GM19240 (cell line): ENCODE results near the gene PLK3.
"Not testable (repeated sequence)": the region's sequence is repeated elsewhere in the genome, so short reads cannot be mapped to it uniquely, and the experiment has no call there.

Experiments
- DNase-seq: peaks from one replicate; pipeline ENCODE4 v3.0.0; 2011; ENCODE audit warnings: low spot score; ENCODE audit not compliant: insufficient read length

The PLK3 gene

DNA sequence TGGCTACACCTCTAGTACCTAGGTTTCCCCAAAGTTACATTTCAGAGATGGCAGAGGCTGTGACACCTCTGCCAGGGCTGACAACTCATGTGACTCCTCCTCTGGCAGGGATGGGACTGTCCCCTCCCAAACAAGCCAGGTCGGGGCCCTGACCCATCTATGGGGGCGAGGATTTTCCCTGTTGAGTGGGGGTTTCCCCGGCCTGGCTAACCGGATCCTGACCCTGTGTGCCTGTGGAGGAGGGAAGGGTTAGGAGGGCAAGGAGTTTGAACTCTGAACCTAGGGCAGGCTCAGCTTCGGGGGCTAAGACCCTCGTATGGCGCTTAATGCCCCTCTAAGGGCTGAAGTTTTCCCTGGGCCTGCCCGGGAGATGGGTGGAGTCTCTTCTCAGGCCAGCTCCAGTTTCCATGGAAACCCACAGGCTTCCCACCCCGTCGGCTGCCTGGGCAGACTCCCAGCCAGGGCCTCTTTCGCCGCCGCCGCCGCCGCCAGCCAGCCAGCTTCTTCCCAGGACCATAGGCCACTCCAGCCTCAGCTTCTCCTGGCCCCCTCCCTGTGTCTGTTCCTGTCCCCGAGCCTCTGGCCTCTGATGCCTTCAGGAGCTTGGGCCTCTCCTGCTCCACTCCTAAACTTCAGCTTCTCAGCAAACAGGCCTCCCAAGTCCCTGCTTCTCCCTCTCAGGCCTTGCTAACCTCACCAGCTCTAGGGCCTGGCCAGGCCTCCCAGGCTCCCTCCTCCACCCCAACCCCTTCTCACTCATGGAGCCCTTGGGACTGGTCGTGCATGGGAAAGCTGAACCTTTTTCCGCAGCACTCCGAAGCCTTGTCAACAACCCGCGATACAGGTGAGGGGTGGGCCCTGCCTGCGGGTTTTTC lies 8.1 kb downstream of the PLK3 start, which contains the start of gene BTBD19:
TSS of gene BTBD19 (plus strand) at position 461 of the 875 bp plus-strand sequence. CDS start at position 759, 298 bp downstream.
- no peak for DNase-seq

DNA sequence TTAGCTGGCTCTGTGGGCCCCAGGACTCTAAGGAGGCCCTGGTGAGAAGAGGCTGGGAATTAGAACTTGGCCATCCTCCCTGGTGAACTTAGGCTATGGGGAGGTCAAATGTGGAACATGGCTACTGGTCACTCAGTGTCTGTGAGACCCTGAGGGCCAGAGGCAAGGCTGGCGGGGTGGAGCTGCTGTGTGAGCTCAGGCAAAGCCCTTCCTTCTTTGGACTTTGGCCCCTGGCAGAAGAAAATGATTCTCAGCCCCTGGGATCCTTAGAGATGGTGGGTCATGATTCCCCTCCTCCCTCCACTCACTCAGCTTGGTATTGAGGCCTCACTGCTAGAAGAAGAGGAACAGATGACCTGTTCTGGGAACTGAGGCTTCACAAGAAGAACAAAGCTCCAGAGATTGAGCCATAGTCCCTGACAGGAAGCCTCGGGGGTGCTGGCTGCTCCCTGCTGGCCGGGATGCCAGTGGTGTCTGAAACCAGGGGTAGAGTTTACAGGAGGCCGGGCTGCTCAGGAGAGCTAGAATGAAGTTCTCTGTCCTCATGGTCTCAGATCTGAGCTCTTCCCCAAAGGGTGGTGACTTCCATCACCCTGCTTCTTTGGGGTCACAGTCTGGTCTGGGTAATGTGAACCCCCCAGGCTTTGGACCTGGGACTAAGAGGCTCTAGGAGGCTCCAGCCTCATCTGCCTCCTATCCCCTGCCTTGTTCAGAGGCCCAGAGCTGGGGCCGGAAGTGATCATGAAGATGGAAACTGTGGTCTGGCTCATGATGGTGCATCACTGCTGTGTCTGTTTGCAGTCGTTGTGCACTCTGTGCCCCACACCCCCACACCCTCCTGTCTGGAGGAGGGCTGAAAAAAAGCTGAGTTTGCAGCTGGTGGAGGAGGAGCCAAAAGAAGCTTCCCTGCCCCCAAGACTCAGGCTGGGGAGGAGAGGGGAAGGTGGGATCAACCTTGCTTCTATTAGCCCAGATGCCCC lies 9.1 kb downstream of the PLK3 start:
- peak; percentile 87 for DNase-seq

DNA sequence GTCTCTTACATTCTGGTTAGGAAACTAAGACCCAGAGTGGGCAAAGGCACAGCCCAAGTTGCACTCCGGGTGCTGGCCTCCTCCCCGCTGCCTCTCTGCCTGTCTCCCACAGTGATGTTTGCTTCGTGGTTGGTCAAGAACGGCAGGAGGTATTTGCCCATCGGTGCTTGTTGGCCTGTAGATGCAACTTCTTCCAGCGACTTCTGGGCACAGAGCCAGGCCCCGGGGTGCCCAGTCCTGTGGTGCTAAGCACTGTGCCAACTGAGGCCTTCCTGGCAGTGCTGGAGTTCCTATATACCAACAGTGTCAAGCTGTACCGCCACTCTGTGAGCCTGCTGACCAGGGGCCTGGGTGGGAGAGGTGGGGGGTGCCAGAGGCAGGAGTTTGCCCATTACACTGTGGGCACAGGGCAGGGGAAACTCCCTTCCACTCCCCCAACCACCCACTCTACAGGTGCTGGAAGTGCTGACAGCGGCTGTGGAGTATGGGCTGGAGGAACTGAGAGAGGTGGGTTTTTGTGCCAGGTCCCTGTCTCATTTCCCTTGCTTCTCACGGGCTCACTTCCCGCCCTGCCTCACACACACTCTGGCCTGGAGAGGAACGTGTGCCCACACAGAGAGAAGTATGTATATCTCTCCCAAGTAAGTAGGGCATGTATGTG lies 10.1 kb downstream of the PLK3 start:
- no peak for DNase-seq

DNA sequence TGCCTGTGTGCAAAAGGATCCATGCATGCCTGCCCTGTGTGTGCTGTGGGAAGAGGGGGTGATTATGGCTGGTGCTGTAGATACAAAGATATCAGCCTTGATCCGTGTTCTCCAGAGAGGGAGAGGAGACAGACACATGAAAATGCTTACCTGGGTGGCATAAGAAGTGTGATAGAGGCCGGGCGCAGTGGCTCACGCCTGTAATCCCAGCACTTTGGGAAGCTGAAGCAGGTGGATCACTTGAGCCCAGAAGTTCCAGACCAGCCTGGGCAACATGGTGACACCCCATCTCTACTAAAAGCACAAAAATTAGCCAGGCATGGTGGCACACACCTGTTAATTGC lies 10.6 kb downstream of the PLK3 start:
- not testable (repeated sequence) for DNase-seq

DNA sequence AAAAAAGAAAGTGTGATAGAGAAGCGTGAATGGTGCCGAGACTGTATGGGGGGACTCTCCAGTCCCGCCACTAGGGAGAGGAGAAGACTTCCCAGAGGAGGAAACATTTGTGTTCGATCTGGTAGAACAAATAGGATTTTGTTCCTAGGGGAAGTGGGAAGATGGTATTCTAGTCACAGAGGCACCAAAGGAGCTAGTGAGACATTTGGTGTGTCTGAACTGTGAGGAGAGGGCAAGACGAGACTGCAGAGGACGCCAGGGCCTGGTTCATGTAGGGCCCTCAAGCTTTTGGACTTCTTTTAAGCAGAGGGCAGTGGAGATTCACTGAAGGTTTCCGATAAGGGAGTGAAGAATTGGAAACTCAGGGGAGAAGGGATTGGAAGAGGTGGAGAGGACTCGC lies 11.1 kb downstream of the PLK3 start:
- no peak for DNase-seq

DNA sequence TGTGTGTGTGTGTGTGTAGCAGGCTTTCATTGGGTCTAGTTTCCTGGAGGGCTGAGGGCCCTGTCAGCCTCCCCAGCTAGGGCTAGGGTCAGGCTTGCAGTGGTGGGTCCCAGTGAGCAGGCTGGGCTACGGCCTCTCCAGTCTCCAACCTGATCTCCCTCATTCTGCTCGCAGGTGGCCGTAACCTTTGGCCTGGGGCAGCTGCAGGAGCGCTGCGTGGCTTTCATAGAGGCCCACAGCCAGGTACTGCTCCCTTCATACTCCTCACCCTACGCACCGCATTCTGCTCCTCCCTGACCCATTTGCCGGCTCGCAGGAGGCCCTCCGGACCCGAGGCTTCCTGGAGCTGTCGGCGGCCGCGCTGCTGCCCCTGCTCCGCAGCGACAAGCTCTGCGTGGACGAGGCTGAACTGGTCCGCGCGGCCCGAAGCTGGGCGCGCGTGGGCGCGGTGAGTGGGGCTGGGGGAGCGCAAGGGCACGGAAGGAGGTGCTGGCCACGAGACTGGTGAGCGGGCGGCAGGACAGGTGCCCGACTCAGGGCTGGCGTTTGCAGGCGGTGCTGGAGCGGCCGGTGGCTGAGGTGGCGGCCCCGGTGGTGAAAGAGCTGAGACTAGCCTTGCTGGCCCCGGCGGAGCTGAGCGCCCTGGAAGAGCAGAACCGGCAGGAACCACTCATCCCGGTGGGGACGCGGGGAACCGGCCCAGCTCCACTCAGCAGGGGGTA lies 12.8 kb downstream of the PLK3 start:
- no peak for DNase-seq

DNA sequence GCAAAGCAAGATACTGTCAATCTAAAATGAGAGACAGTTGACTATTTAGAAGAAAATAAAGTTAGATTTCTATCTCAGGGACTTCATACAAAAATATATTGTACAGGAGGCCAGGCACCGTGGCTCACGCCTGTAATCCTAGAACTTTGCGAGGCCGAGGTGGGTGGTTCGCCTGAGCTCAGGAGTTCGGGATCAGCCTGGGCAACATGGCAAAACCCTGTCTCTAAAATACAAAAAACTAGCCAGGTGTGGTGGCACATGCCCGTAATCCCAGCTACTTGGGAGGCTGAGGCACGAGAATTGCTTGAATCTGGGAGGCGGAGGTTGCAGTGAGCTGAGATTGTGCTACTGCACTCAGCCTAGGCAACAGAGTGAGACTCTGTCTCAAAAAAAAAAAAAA lies 15.7 kb downstream of the PLK3 start:
- not testable (repeated sequence) for DNase-seq

DNA sequence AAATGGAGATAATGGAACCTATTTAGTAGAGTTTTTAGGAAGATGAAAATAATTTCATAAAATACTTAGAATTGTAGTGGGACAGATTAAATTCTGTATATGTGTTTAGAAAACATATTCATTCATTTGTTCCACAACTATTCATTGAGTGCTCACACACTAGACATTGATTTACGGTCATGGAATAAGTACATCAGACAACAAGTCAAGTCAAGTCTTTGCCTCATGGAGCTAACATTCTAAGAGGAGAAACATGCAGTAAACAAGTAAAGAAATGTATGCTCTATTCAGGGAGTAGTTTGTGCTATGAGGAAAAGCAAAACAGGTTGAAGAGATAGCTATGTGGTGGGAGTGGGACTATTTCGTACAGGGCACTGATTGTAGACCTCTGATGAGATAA lies 17.1 kb downstream of the PLK3 start:
- DNase-seq, result no peak

DNA sequence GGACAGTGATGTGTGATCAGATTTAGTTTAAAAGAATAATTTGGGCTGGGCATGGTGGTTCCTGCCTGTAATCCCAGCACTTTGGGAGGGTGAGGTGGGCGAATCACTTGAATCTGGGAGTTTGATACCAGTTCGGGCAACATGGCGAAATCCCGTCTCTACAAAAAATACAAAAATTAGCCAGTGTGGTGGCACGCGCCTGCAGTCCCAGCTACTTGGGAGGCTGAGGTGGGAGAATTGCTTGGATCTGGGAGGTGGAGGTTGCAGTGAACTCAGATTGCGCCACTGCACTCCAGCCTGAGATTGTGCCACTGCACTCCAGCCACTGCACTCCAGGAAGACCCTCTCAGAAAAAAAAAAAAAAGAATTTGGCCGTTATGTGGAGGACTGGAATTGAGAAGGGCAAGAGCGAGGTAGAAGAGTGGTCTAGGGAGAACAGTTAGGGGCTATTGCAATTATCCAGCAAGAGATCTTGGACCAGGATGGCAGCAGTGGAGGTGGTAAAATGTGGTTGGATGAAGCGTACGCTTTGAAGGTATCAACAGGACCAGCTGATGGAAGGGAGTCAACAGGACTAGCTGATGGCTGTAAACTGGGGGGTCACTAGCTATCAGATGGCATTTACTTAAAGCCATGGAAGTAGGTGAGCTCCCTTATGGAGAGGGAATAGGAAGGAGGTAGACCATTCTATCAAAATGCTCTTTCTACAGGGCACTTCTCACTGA lies 17.8 kb downstream of the PLK3 start:
- no peak for DNase-seq

DNA sequence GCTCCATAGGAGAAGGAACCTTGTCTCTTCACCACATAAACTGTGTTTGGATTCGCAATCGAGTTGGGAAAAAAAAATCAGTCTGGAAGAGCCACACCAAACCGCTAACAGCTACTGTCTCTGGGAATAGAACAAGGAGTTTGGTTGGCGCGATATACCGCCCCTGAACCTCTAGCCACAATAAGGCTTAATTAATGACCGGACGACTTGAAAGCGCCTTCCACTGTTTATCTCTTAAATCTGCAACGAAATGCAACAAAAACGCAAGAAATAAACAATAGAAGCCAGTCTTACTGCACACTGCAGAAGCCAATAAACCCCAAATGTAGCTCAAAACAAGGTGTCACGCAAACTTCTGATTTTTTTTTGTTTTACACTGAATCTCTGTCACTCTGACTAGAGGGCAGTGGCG lies 19.0 kb downstream of the PLK3 start:
- no peak for DNase-seq

DNA sequence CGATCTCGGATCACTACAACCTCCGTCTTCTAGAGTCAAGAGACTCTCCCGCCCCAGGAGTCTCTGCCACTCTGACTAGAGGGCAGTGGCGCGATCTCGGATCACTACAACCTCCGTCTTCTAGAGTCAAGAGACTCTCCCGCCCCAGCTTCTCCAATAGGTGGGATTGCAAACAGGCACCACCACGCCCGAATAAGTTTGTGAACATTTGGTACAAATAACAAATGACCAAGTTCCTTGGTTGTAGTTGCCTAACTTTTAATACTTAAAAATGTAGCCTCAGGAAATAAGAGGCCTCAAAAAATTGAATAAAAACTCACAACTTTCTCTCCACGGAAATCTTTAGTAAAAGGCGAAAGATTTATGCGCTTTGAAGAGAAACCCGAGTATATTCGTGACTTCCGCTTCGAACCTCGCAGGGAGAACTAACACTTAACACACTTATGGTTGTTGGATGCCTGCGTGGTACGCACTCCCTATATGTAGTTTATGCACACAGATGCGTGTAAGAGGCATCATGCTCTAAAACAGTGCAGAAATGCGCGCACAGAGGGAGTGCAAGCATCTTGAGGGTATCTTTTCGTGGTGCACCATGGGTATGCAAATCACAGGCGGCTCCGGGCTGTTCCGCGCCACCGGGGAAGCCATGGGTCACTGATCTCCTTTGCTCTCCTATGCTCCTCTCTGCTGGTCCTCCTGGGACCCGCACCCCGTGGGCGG lies 19.6 kb downstream of the PLK3 start:
- DNase-seq, result peak; percentile 93

DNA sequence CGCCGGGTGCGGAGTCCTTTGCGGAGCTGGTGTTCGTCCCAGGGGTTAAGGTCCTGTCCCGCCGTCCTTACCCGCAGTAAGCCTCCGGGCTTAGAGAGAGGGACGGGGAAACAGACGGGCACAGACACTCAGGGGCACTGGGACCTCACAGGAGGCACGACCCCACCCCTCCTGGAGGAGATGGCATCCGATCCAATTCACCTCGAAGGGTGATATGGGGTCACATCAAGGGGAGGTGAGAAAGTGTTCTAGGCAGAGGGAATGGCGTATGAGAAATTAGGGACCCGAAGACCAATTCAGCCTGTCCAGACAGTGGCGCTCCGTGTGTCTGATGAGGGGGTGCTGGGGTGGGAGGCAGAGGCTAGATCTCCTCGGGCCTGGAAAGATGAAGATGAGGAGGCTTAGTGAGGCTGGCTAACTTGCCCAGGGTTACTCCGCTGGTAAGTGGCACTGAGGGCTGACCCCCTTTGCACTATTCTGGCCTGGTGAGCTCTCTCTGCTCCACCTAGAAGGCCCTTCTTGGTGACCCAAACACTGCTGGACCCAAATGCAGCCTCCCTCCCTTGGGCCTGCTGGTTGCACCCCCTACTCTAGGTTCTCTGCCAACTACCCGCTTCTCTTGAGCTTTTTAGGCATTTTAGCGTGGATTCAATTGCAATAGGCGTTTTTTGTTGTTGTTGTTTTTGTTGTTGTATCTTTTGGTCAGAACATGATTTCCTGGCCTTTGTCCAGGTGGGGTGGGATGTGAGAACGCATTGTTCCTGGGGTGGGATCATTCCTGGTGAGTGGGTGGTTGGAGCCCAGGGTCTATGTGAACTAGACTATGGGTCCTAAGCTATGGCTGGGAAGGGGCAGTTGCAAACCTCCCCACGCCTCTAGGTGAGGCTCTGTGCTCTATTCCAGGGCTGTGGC lies 20.4 kb downstream of the PLK3 start:
- DNase-seq, result no peak

DNA sequence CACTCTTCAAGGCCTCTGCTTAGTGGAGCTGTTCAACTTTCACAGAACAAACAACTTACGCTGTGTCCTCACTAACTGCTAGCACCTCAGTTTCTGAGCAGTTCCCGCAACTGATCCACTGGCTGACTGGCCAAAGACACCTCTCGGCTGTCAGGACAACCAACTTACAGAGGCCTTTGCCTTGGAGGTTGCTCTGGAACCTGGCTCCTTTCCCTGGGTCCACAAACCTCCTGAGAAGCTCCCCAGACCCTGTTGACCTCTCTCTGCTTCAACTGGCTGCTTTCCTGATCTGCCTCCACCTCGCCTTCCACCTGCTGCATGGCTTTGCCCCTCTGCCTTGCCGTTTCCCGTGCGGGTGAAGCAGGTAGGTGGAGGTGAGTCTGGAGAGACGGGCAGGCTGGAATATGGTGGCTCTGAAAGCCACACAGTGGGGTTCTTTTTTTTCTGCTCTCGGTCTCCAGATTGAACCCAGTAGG lies 21.1 kb downstream of the PLK3 start:
- no peak for DNase-seq

DNA sequence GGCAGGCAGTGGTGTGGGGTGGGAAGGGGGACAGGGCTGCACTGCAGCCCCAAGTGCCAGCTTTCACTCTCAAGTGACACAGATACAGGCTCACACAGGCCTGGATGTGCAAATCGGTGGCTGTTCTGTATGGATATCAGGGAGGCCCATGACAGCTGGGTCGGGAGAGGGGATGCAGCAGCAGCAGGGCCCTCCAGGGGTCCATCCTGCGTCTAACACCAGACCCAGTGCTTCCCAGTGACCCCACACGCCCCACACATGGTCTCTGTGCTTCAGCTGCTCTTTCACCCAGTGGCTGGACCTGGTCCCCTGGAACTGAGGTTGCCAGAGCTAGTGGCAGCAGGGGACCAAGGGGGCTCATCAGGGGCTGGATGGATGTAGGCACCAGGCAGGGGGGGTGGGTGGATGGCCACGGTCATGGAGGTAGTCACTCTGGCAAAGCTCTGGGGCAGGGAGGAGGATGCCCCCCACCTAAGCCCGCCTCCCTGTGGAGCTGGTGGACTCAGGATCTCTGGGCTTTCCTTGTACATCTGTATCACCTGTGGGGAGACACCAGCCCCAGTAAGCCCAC lies 22.0 kb downstream of the PLK3 start:
- no peak for DNase-seq

DNA sequence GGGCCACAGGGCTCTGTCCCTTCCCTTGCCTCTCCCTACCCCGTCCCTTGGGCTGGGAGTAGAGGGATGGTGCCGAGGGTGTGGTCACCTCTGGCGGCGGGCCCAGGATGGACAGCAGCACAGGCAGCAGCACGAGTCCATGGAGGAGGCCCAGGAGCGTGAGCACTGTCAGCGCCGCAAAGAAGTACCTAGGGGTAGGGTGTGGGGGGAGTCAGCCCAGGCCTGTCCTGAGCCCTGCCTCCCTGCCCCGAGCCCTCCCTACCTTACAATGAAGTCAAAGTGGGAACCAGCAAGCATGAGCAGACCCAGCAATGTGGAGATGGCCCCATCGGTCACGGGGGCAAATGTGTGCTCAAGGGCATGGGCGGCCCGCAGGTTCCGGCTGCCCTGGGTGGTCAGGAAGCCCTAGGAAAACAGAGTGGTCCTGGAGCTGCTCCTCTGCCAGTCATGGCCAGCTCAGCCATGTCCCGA lies 22.8 kb downstream of the PLK3 start:
- DNase-seq, result no peak

DNA sequence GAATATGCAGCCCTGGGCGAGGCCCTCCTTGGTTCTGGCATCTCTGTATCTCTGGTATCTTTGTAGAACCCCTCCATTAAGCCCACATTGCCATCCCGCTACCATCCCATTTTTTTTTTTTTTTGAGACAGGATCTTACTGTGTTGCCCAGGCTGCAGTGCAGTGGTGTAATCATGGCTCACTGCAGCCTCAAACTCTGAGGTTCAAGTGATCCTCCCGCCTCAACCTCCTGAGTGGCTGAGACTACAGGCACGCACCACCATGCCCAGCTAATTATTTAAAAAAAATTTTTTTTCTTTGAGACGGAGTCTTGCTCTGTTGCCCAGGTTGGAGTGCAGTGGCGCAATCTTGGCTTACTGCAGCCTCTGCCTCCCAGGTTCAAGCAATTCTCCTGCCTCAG lies 24.2 kb downstream of the PLK3 start:
- DNase-seq, result not testable (repeated sequence)

DNA sequence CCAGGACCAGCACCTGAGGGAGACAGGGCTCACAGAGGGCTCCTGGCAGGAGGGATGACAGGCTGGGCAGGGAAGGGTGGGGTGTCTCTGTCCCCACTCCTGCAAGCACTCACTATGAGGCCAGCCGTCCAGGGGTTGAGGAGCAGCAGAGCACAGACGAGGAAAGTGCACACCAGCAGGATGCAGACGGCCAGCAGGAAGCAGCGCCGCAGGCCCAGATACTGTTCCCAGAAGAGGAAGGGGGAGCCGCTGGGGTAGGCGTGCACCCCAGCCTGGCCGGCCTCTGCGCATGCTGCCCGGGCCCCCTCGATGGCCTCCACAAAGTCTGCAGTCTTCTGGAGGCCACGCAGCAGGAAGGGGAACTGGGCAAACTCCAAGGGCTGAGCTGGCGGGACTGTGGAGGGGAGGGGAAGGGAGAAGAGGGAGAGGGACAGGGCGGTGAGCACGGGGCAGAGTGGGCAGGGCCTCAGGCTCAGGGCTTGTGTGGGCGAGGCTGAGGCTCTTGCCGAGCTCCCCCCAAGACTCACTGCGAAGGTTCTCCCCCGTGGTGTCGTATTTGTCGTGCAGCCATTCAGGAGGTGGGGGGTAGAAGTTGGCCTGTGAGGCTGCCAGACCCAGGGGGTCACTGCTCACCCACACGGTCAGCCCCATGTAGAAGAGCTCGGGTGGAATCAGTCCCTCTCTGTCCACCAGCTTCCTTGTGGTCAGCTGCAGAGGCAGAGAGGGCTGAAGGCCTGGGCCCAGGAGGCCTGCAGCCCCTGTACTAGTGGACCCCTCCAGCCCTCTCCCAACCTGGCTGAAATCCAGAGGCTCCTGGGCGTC lies 26.4 kb downstream of the PLK3 start:
- no peak for DNase-seq
